SU-DHL-6 (cell line): Measurements from ENCODE around the gene CDH22.

Experiments
- H2AFZ ChIP-seq: fragments of 200-600 bp; sonication (generic); 2 replicates; pipeline ENCODE4 v1.6.1; 2014; ENCODE audit warnings: low read depth, mild to moderate bottlenecking, moderate library complexity, mixed read lengths, antibody characterized with exemption, low read length; ENCODE audit not compliant: severe bottlenecking
- H3F3A ChIP-seq: fragments of 200-600 bp; shearing (Covaris generic); 2 replicates; pipeline ENCODE4 v1.6.0; 2016; ENCODE audit warnings: antibody characterized with exemption, mild to moderate bottlenecking; ENCODE audit not compliant: insufficient read depth
- H3K27ac ChIP-seq: fragments of 200-600 bp; sonication (generic); 2 replicates; pipeline ENCODE4 v1.5.1; 2016; ENCODE audit warnings: low read depth, mild to moderate bottlenecking, low read length, moderate library complexity, mixed read lengths
- H3K27me3 ChIP-seq: fragments of 200-600 bp; sonication (generic), shearing (Covaris generic); 2 replicates; pipeline ENCODE4 v1.6.0; 2014; ENCODE audit warnings: mild to moderate bottlenecking, low read length
- H3K36me3 ChIP-seq: fragments of 200-600 bp; sonication (generic); 2 replicates; pipeline ENCODE4 v1.6.1; 2014; ENCODE audit warnings: mild to moderate bottlenecking, low read length, mixed read lengths
- H3K4me2 ChIP-seq: fragments of 300-600, 200-600 bp; shearing (Covaris generic), sonication (generic); 2 replicates; pipeline ENCODE4 v1.6.0; 2014; ENCODE audit warnings: low read length, low read depth, mild to moderate bottlenecking; ENCODE audit not compliant: poor library complexity, severe bottlenecking
- H3K4me3 ChIP-seq: fragments of 200-600 bp; sonication (generic); 2 replicates; pipeline ENCODE4 v1.5.1; 2014; ENCODE audit warnings: antibody characterized with exemption, low read length, mild to moderate bottlenecking, mixed read lengths; ENCODE audit not compliant: insufficient read depth, poor library complexity, severe bottlenecking
- H3K79me2 ChIP-seq: fragments of 200-600 bp; sonication (generic); 2 replicates; pipeline ENCODE4 v1.6.1; 2014; ENCODE audit warnings: mild to moderate bottlenecking, low read length, moderate library complexity; ENCODE audit not compliant: insufficient read depth
- H3K9ac ChIP-seq: fragments of 200-600 bp; sonication (generic); 2 replicates; pipeline ENCODE4 v1.7.0; 2014; ENCODE audit warnings: mild to moderate bottlenecking, low read length
- H3K9me2 ChIP-seq: fragments of 200-600 bp; sonication (generic); replicated peaks from 2 replicates; pipeline ENCODE4 v1.6.1; 2014; ENCODE audit warnings: low read length; ENCODE audit not compliant: insufficient read depth
- H3K9me3 ChIP-seq: fragments of 200-600 bp; sonication (generic); 2 replicates; pipeline ENCODE4 v1.6.1; 2014; ENCODE audit warnings: low read length, mixed read lengths; ENCODE audit not compliant: insufficient read depth
- H4K20me1 ChIP-seq: fragments of 200-600 bp; sonication (generic); 2 replicates; pipeline ENCODE4 v1.6.1; 2014; ENCODE audit warnings: low read depth, mild to moderate bottlenecking, antibody characterized with exemption, low read length, moderate library complexity, mixed read lengths
- EZH2phosphoT487 ChIP-seq: fragments of 200-600 bp; sonication (generic), shearing (Covaris generic); conservative IDR thresholded peaks from 2 replicates; pipeline ENCODE4 v1.6.1; 2018; ENCODE audit warnings: mild to moderate bottlenecking, antibody characterized with exemption, low read length, moderate library complexity, mixed read lengths
- TF ChIP-seq, protein P1 (sequence below): fragments of 200-600 bp; sonication (generic); IDR thresholded peaks from one replicate; pipeline ENCODE4 v1.5.1; 2017; ENCODE audit warnings: antibody characterized with exemption, mild to moderate bottlenecking, low read length, moderate library complexity; ENCODE audit not compliant: insufficient read depth, poor library complexity, severe bottlenecking

CDH22 gene

DNA sequence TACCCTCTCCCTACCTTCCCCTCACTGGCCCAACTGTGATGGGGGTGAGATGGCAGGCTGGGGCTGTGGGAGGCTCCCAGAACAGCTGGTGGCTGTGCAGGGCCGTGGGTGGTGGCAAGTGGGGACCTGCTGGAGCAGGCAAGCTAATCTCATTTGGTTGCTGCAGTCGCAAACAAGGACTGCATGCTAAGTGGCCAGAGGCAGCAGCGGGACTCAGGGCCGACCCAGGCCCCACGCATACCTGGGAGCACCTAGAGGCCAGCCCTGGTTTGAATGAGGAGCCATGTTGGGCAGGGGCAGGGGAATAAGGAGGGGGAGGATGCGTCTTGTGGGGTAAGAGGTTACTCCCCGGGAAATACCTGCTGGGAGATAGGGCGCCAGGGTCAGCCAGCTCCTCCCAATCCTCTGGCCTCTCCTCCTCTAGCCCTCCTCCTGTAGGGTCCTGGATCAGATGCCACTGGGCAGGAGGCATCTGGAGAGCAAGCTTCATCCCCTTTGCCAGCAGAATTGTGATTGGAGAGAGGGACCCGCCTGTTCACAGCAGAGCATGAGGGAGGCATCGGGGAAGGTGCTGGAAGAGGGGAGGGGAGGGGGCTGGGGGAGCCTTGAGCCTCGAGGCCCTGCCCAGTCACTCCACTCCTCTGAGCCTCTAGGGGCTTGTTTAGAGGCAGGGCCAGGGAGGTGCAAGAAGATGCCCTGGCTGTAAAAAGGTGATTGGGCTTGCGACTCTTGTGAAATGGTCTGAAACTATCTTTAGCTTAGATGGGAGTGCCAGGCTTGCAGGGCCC, 24.3 kb upstream of the CDH22 start:
- no peak overlapping the region for H3K27ac ChIP-seq
- no peak for TF ChIP-seq EZH2phosphoT487
- TF ChIP-seq, protein P1, sequence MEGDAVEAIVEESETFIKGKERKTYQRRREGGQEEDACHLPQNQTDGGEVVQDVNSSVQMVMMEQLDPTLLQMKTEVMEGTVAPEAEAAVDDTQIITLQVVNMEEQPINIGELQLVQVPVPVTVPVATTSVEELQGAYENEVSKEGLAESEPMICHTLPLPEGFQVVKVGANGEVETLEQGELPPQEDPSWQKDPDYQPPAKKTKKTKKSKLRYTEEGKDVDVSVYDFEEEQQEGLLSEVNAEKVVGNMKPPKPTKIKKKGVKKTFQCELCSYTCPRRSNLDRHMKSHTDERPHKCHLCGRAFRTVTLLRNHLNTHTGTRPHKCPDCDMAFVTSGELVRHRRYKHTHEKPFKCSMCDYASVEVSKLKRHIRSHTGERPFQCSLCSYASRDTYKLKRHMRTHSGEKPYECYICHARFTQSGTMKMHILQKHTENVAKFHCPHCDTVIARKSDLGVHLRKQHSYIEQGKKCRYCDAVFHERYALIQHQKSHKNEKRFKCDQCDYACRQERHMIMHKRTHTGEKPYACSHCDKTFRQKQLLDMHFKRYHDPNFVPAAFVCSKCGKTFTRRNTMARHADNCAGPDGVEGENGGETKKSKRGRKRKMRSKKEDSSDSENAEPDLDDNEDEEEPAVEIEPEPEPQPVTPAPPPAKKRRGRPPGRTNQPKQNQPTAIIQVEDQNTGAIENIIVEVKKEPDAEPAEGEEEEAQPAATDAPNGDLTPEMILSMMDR: no peak
- H3K79me2 ChIP-seq: no peaks in the 10 kb centered on the region
- no peaks in the 10 kb centered on the region for H4K20me1 ChIP-seq
- no peak overlapping the region for H3K9ac ChIP-seq
- H3K4me3 ChIP-seq: no peak overlapping the region
- H2AFZ ChIP-seq: no peak overlapping the region
- H3K36me3 ChIP-seq: no peaks in the 10 kb centered on the region
- no peaks in the 10 kb centered on the region for H3K27me3 ChIP-seq
- no peaks in the 10 kb centered on the region for H3K9me2 ChIP-seq
- no peak overlapping the region for H3K4me2 ChIP-seq
- no peaks in the 10 kb centered on the region for H3F3A ChIP-seq
- H3K9me3 ChIP-seq: no peaks in the 10 kb centered on the region

DNA sequence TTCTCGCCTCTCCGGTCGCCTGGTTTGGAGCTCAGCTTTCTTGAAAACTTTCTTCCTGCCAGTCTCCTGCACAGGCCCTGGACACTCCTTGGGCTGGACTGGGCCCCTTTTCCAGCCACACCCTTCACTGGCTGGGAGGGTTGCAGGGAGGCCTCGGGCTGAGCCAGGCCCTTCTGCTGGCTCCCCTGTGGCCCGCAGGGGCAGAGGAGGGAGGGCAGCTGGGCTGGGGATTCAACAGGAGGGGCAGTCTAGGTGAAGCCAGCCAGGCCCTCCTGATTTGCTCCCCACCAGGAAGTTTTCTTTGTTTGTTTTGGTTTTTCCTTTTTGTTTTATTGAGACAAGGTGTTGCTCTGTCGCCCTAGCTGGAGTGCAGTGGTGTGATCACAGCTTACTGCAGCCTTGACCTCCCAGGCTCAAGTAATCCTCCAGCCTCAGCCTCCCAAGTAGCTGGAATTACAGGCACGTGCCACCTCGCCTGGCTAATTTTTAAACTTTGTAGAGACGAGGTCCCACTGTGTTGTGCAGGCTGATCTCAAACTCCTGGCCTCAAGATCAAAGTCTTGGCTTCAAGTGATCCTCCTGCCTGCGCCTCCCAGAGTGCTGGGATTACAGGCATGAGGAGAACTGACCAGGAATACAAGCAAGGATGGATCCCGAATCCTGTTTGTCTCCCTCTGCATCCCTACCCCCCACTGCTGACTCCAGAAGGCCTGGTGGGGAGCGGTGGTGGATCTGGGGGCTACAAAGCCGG, 23.5 kb upstream of the CDH22 start:
- H3K9ac ChIP-seq: no peak overlapping the region
- no peaks in the 10 kb centered on the region for H3K9me3 ChIP-seq
- no peak for TF ChIP-seq EZH2phosphoT487
- TF ChIP-seq, protein P1: no peak
- H3K27ac ChIP-seq: no peak overlapping the region
- H3K27me3 ChIP-seq: no peaks in the 10 kb centered on the region
- no peak overlapping the region for H3K4me2 ChIP-seq
- no peaks in the 10 kb centered on the region for H4K20me1 ChIP-seq
- H3F3A ChIP-seq: no peaks in the 10 kb centered on the region
- no peaks in the 10 kb centered on the region for H3K9me2 ChIP-seq
- no peak overlapping the region for H2AFZ ChIP-seq
- no peaks in the 10 kb centered on the region for H3K36me3 ChIP-seq
- H3K4me3 ChIP-seq: no peak overlapping the region
- no peaks in the 10 kb centered on the region for H3K79me2 ChIP-seq

DNA sequence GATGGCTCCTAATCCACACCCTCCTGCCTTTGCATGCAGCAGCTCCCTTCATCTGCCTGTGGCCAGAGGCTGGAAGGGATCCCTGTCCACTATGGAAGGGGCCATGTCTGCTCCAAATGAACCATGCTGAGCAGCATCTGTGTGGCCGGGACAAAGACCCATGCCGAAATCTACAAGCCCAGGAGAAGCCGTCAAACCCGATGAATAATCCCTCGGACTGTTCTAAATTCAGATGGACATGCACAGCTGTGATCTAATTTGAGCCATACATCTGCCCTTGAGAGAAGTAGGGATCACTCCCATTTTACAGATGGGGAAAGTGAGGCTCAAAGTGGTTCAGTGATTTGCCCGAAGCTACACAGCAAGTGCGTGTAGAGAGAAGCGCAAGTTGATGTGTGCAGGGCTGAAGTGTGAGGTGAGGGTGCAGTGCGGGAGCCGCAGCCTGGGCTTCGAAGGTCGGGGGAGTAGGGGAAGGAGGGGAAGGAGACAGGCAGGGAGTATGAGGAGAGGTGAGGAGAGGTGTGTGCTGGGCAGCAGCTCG, 22.6 kb upstream of the CDH22 start:
- Histone ChIP-seq H3K9me2 (no peaks in the 10 kb centered on the region), H3K27me3 (no peaks in the 10 kb centered on the region), H3F3A (no peaks in the 10 kb centered on the region), H3K4me2 (no peak overlapping the region), H3K36me3 (no peaks in the 10 kb centered on the region), H3K9me3 (no peaks in the 10 kb centered on the region), H2AFZ (no peak overlapping the region), H3K9ac (no peak overlapping the region), H3K79me2 (no peaks in the 10 kb centered on the region), H3K27ac (no peak overlapping the region), H4K20me1 (no peaks in the 10 kb centered on the region), H3K4me3 (no peak overlapping the region)
- TF ChIP-seq, protein P1: no peak
